Neural crest cell (in vitro differentiated cells): ENCODE data around the gene ABCC3. TPM values are rescaled to one million over a fixed set of nuclear protein-coding genes. Genes with fewer than 3 reads are reported as not detected.

Experiments
- DNase-seq: peaks from one replicate; pipeline ENCODE4 v3.0.0; 2021; ENCODE audit warnings: low read depth, mixed read lengths, low spot score
- H3K27ac Mint-ChIP-seq: one replicate; pipeline ENCODE4 v1.8.0; 2021; ENCODE audit warnings: mild to moderate bottlenecking, mixed read lengths; ENCODE audit not compliant: unreplicated experiment
- H3K27me3 Mint-ChIP-seq: 2 replicates; pipeline ENCODE4 v1.8.0; 2021; ENCODE audit warnings: low read depth, mild to moderate bottlenecking, mixed read lengths
- H3K36me3 Mint-ChIP-seq: 2 replicates; pipeline ENCODE4 v1.8.0; 2021; ENCODE audit warnings: low read depth, mild to moderate bottlenecking, mixed read lengths
- H3K4me1 Mint-ChIP-seq: 2 replicates; pipeline ENCODE4 v1.8.0; 2021; ENCODE audit warnings: mixed read lengths
- H3K4me3 Mint-ChIP-seq: one replicate; pipeline ENCODE4 v1.8.0; 2021; ENCODE audit warnings: mild to moderate bottlenecking, mixed read lengths
- H3K9me3 Mint-ChIP-seq: 2 replicates; pipeline ENCODE4 v1.8.0; 2021; ENCODE audit warnings: mixed read lengths
- CTCF ChIP-seq: fragments of 200-600 bp; sonication (generic); conservative IDR thresholded peaks from 2 replicates; pipeline ENCODE4 v1.5.0; 2021; ENCODE audit warnings: antibody characterized with exemption, mild to moderate bottlenecking
- total RNA-seq: library from RNA; stranded (reverse); gene quantifications from 2 replicates; pipeline ENCODE4 v1.2.1, GENCODE V29; 2021

The ABCC3 gene
- total RNA-seq, 1 donor from 2014 or later: not detected

GRCh38 chr17:50692448-50693035, 57.9 kb downstream of the ABCC3 start:
- Mint-ChIP-seq H3K4me1 (peaks cover 37% of the 10 kb centered on the region), H3K4me3 (no peak overlapping the region), H3K36me3 (peaks cover 10% of the 10 kb centered on the region), H3K9me3 (no peaks in the 10 kb centered on the region), H3K27me3 (no peaks in the 10 kb centered on the region), H3K27ac (no peak overlapping the region)
- DNase-seq: no peak
- no peak for TF ChIP-seq CTCF

DNA sequence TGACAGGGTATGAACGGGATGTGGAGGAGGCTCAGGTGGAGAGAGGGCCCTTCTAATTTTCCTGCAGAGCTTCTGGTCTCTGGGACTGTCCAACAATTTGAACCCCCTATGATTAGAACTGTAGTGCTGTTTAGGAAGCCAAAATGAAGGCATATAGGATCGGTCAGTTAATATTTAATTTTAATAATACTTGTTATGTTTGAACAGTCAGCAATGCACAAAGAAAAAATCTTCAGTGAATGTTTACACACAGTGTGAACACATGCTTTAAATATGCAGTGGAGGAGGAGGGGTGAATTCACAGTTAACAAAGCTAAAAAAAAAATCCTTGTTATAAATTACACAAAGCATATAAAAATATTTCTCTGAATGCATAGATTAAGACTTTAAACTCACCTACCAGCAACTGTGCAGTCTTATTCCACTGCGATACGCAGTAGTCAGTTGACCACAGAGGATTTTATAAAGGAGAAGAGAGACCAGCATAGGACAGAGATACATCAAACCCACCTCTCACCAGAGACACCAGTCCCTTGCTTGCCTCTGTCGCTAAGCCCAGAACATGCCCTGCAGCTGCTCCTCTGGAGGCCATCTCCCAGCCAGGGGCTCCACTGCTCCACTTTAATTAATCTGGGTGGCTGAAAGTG, 58.5 kb downstream of the ABCC3 start:
- no peak for TF ChIP-seq CTCF
- Mint-ChIP-seq H3K9me3 (no peaks in the 10 kb centered on the region), H3K27ac (no peak overlapping the region), H3K4me1 (peaks cover 37% of the 10 kb centered on the region), H3K4me3 (no peak overlapping the region), H3K27me3 (no peaks in the 10 kb centered on the region), H3K36me3 (peaks cover 10% of the 10 kb centered on the region)
- DNase-seq: no peak

GRCh38 chr17:50696365-50696879, 61.7 kb downstream of the ABCC3 start:
- Mint-ChIP-seq H3K4me3 (no peak overlapping the region), H3K36me3 (peaks cover 14% of the 10 kb centered on the region), H3K4me1 (peaks cover 12% of the 10 kb centered on the region), H3K27me3 (no peaks in the 10 kb centered on the region), H3K9me3 (no peaks in the 10 kb centered on the region), H3K27ac (no peak overlapping the region)
- no peak for TF ChIP-seq CTCF
- no peak for DNase-seq

DNA sequence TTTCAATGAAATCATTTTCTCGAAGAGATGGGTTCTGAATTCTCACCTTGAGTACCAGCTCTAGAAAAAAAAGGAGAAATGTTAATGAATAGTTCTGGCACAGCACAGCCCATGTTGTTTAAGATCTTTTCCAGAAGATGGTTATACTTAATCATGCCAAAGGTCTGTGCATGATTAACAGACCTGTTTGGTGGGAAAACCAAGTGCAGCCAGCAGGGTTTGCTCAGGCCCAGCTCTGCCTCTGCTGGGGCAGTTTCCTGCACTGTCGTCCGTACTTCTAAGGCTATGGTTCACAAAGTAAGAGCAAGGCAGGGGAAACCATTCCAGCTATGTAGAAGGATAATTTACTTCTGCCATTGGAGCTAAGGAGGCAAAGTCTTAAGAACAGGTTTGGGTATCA, 62.4 kb downstream of the ABCC3 start:
- TF ChIP-seq CTCF: no peak
- Mint-ChIP-seq H3K36me3 (peaks cover 14% of the 10 kb centered on the region), H3K27ac (no peak overlapping the region), H3K4me3 (no peak overlapping the region), H3K27me3 (no peaks in the 10 kb centered on the region), H3K9me3 (no peaks in the 10 kb centered on the region), H3K4me1 (peaks cover 6% of the 10 kb centered on the region)
- no peak for DNase-seq

GRCh38 chr17:50697663-50698272, 63.1 kb downstream of the ABCC3 start:
- Mint-ChIP-seq H3K4me3 (no peak overlapping the region), H3K27ac (peak overlapping the region; percentile 28), H3K27me3 (no peaks in the 10 kb centered on the region), H3K9me3 (no peaks in the 10 kb centered on the region), H3K36me3 (peaks cover 14% of the 10 kb centered on the region), H3K4me1 (no peaks in the 10 kb centered on the region)
- no peak for TF ChIP-seq CTCF
- no peak for DNase-seq
